K562 (cell line): ENCODE data around the gene SLC22A7. TPM values are rescaled to one million over a fixed set of nuclear protein-coding genes. Genes with fewer than 3 reads are reported as not detected.

Experiments
- AFF4 ChIP-seq: sonication (generic); formaldehyde crosslinking; IDR thresholded peaks from 2 replicates; pipeline ENCODE4 v1.8.0; 2023; ENCODE audit warnings: mild to moderate bottlenecking, missing genetic modification reagents
- CREB1 ChIP-seq, 2 experiments: sonication (generic) in 1 of 2; formaldehyde crosslinking in 1 of 2; IDR thresholded peaks; 2 replicates each; pipeline versions ENCODE4 v1.6.1 to v1.8.0; 2012 to 2022; ENCODE audit warnings: inconsistent platforms in 1 of 2, mild to moderate bottlenecking in 1 of 2, missing genetic modification reagents in 1 of 2, moderate library complexity in 1 of 2
- E2F3 ChIP-seq: fragments of 250-450 bp; sonication (Bioruptor Pico); IDR thresholded peaks from 2 replicates; pipeline ENCODE4 v1.4.0; 2020; ENCODE audit warnings: mild to moderate bottlenecking
- E2F4 ChIP-seq: sonication (generic); formaldehyde crosslinking; IDR thresholded peaks from 2 replicates; pipeline ENCODE4 v1.8.0; 2022; ENCODE audit warnings: mild to moderate bottlenecking, low read depth, missing genetic modification reagents
- ELK3 ChIP-seq: fragments of 450-650 bp; formaldehyde crosslinking; IDR thresholded peaks from 2 replicates; pipeline ENCODE4 v1.4.0; 2020; ENCODE audit warnings: mild to moderate bottlenecking
- FOXO4 ChIP-seq: fragments of 450-650 bp; formaldehyde crosslinking; IDR thresholded peaks from 2 replicates; pipeline ENCODE4 v1.4.0; 2020; ENCODE audit warnings: mild to moderate bottlenecking, moderate library complexity
- GABPA ChIP-seq: fragments of 200-800 bp; sonication (Bioruptor generic); conservative IDR thresholded peaks from 2 replicates; pipeline ENCODE4 v1.6.1; 2016; ENCODE audit warnings: low read depth, missing genetic modification characterization, missing compliant biosample characterization
- HDAC2 ChIP-seq: fragments of 450-650 bp; IDR thresholded peaks from 2 replicates; pipeline ENCODE4 v1.6.1; 2016; ENCODE audit warnings: mild to moderate bottlenecking
- MAZ ChIP-seq, 2 experiments: fragments of 450-650 bp in 1 of 2; sonication (generic) in 1 of 2; formaldehyde crosslinking; IDR thresholded peaks in 1 of 2; conservative IDR thresholded peaks in 1 of 2; 2 replicates each; pipeline versions ENCODE4 v1.4.0 to v1.5.0; 2020; ENCODE audit warnings: mild to moderate bottlenecking in 1 of 2, missing genetic modification reagents in 1 of 2
- MYBL2 ChIP-seq, 2 experiments: fragments of 450-650 bp in 1 of 2; sonication (generic) in 1 of 2; formaldehyde crosslinking in 1 of 2; IDR thresholded peaks; 2 replicates each; pipeline versions ENCODE4 v1.6.1 to v1.8.1; 2017 to 2022; ENCODE audit warnings: borderline replicate concordance in 1 of 2, inconsistent platforms in 1 of 2, low read depth in 1 of 2, mild to moderate bottlenecking in 1 of 2, missing genetic modification reagents in 1 of 2, moderate library complexity in 1 of 2
- NCOA4 ChIP-seq: fragments of 450-650 bp; IDR thresholded peaks from 2 replicates; pipeline ENCODE4 v1.6.1; 2018; ENCODE audit warnings: mild to moderate bottlenecking; ENCODE audit not compliant: partially characterized antibody
- PCBP1 ChIP-seq: fragments of 200-400 bp; formaldehyde crosslinking; IDR thresholded peaks from 2 replicates; pipeline ENCODE4 v1.6.1; 2018; ENCODE audit warnings: mild to moderate bottlenecking, low read depth, low read length; ENCODE audit not compliant: poor library complexity, severe bottlenecking
- RFX1 ChIP-seq: fragments of 450-650 bp; IDR thresholded peaks from 2 replicates; pipeline ENCODE4 v1.6.1; 2016; ENCODE audit warnings: mild to moderate bottlenecking, moderate library complexity
- TAF1 ChIP-seq: IDR thresholded peaks from 2 replicates; pipeline ENCODE4 v1.6.1; 2011; ENCODE audit warnings: mild to moderate bottlenecking, low read length, moderate library complexity; ENCODE audit not compliant: insufficient read depth, control insufficient read depth, severe bottlenecking; ENCODE audit errors: extremely low read depth
- TRIM24 ChIP-seq, 2 experiments: fragments of 450-650 bp; IDR thresholded peaks; 2 replicates each; pipeline ENCODE4 v1.6.1; 2016
- ZBTB1 ChIP-seq: sonication (generic); formaldehyde crosslinking; IDR thresholded peaks from 2 replicates; pipeline ENCODE4 v1.8.1; 2023; ENCODE audit warnings: missing genetic modification reagents, low read depth, mild to moderate bottlenecking, borderline replicate concordance
- ZBTB17 ChIP-seq: fragments of 450-650 bp; formaldehyde crosslinking; IDR thresholded peaks from 2 replicates; pipeline ENCODE4 v1.4.0; 2020; ENCODE audit warnings: mild to moderate bottlenecking
- ZNF780A ChIP-seq: fragments of 250-450 bp; sonication (Bioruptor Pico); IDR thresholded peaks from 2 replicates; pipeline ENCODE4 v1.5.0; 2021; ENCODE audit warnings: mild to moderate bottlenecking
- polyA plus RNA-seq, 8 experiments: library from polyadenylated mRNA; depleted of rRNA in 4 of 8; stranded (reverse) in 5 of 8; unstranded in 3 of 8; fragments of >200 nt; fragmentation: Nextera tagmentation in 2 of 8; fragmentation: Illumina TruSeq in 1 of 8; extraction: Ambion mirVana in 2 of 8; extraction: Trizol in 1 of 8; gene quantifications; 2 replicates each; pipeline versions ENCODE4 v1.2.1 to v1.2.3, GENCODE V29; 2011 to 2014; ENCODE audit warnings: inconsistent platforms in 1 of 8, missing spikeins in 1 of 8
- total RNA-seq, 7 experiments: library from RNA; depleted of rRNA in 6 of 7; stranded (reverse); fragments of >200 nt in 6 of 7; fragmentation: Illumina TruSeq in 2 of 7; extraction: Trizol in 2 of 7; gene quantifications; 2 replicates each; pipeline versions ENCODE4 v1.2.1 to v1.2.3, GENCODE V29; 2011 to 2021; ENCODE audit warnings: low replicate concordance in 1 of 7

SLC22A7 gene
- total and polyA plus RNA-seq, 9 of the 15 experiments (the other 6 are each of a cell fraction or from before 2014, with no cell fraction given): not detected

- TF ChIP-seq RFX1 (no peak), ZBTB17 (CRISPR knock-in tag) (no peak), HDAC2 (no peak), MAZ (CRISPR knock-in tag; conservative IDR thresholded peaks at IDR 0.05 in 1 of 2, IDR thresholded peaks at IDR 0.05 in 1 of 2) (peak in 1 of 2 experiments; percentile 61; a peak in 2 of 4 replicates), E2F4 (CRISPR knock-in tag) (no peak), E2F3 (CRISPR knock-in tag) (no peak), PCBP1 (no peak), NCOA4 (no peak), ELK3 (CRISPR knock-in tag) (no peak), ZNF780A (CRISPR knock-in tag) (no peak), TRIM24 (IDR thresholded peaks at IDR 0.05) (no peak), AFF4 (CRISPR knock-in tag) (no peak), CREB1 (IDR thresholded peaks at IDR 0.05) (no peak), CREB1 (CRISPR knock-in tag; IDR thresholded peaks at IDR 0.05) (no peak), ZBTB1 (CRISPR knock-in tag) (no peak), MYBL2 (IDR thresholded peaks at IDR 0.05; ENCODE audit: low read depth) (no peak), MYBL2 (CRISPR knock-in tag; IDR thresholded peaks at IDR 0.05; ENCODE audit: borderline replicate concordance) (no peak), GABPA (tag) (no peak), TAF1 (no peak), FOXO4 (CRISPR knock-in tag) (no peak)
These were observed 34.5 kb upstream of the SLC22A7 start (continued) for GRCh38 chr6:43263314-43264178.
